ENCODE measurements around the gene PDE9A. TPM values are rescaled to one million over a fixed set of nuclear protein-coding genes. Genes with fewer than 3 reads are reported as not detected.

The PDE9A gene
- total RNA-seq, 1 experiment from 2014 or later, result 8.4 TPM

DNA sequence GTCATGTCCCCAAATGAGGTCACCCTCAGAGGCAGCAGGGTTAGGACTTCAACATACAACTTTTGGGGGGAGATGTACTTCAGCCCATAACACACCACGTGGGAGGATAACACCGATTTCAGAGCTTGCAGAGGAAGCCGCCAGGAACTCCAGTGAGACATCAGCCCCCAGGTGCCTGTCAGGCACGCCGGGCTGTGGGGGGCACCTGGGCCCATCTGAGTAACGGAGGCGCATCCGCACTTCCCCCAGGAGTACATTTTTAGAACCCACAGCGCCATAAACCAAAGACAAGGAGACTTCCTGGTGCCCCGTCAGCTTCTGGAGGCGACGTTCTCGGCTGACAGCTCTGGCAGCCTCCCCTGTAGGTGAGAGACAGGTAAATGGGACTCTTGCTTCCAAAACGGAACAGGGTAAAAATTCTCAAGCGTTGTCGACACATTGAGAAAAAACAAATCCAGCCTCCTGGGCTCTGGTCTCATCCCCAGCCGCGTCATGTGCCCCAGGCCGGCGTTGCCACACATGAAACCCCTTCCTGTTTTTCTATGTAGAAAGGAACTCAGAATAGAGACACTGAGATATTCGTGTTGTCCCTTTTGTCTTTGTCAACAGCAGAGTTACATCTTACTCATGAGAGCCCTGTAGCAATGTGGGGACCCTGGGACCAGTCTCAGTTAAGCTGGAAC is 93.3 kb downstream of the PDE9A start:
- no peak overlapping the region for H3K27ac ChIP-seq
- DNase-seq, result no peak
- H3K27me3 ChIP-seq (ENCODE audit: insufficient read depth, low read depth), result no peaks in the 10 kb centered on the region
- H3K9me3 ChIP-seq (ENCODE audit: insufficient read depth, low read depth), result no peaks in the 10 kb centered on the region
- H3K9me2 ChIP-seq (ENCODE audit: insufficient read depth), result no peaks in the 10 kb centered on the region
- no peaks in the 10 kb centered on the region for H3F3A ChIP-seq (ENCODE audit: insufficient read depth, low read depth)
- no peak overlapping the region for H3K4me2 ChIP-seq
- H3K4me1 ChIP-seq (replicated peaks; ENCODE audit: insufficient read depth), result no peaks in the 10 kb centered on the region
- H3K79me2 ChIP-seq (ENCODE audit: low read depth), result no peaks in the 10 kb centered on the region
- no TSS peak for BruUV-seq (replicated peaks)
- H3K36me3 ChIP-seq (ENCODE audit: low read depth), result no peaks in the 10 kb centered on the region
- H2AFZ ChIP-seq, result no peak overlapping the region
- TF ChIP-seq, protein P1, sequence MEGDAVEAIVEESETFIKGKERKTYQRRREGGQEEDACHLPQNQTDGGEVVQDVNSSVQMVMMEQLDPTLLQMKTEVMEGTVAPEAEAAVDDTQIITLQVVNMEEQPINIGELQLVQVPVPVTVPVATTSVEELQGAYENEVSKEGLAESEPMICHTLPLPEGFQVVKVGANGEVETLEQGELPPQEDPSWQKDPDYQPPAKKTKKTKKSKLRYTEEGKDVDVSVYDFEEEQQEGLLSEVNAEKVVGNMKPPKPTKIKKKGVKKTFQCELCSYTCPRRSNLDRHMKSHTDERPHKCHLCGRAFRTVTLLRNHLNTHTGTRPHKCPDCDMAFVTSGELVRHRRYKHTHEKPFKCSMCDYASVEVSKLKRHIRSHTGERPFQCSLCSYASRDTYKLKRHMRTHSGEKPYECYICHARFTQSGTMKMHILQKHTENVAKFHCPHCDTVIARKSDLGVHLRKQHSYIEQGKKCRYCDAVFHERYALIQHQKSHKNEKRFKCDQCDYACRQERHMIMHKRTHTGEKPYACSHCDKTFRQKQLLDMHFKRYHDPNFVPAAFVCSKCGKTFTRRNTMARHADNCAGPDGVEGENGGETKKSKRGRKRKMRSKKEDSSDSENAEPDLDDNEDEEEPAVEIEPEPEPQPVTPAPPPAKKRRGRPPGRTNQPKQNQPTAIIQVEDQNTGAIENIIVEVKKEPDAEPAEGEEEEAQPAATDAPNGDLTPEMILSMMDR (conservative IDR thresholded peaks at IDR 0.05), result no peak
- no peak for TF ChIP-seq EZH2 (IDR thresholded peaks at IDR 0.05; ENCODE audit: low read depth)
- intact Hi-C loops (cut with micrococcal nuclease; ENCODE audit: unreplicated experiment), result no loop called here
- H3K4me3 ChIP-seq, result no peak overlapping the region
- ChIA-PET POLR2A (ENCODE audit: unreplicated experiment) (no interaction called here), CTCF (no interaction called here)
- H4K20me1 ChIP-seq (ENCODE audit: insufficient read depth), result no peaks in the 10 kb centered on the region

DNA sequence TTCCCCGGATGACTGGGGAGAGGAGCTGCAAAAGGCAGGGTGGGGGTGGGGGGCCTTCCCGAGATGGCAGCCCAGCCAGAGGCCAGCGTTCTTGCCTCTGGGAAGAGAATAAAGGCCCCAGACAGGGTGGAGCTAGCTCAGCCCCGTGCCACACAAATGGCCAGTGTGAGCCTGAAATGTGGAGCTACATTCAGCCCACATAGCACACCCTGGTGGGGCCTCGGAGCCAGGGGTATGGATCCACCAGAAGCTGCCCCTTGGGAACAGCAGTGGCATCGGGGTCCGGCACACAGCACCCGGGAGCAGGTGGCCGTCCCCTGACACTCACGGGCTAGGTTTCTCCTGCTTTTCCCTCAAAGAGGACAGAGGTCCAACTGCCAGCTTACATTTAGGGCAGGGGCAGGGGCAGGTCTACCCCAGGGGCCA is 93.9 kb downstream of the PDE9A start:
- Histone ChIP-seq H3K9me2 (ENCODE audit: insufficient read depth) (no peaks in the 10 kb centered on the region), H3K27ac (no peak overlapping the region), H4K20me1 (ENCODE audit: insufficient read depth) (no peaks in the 10 kb centered on the region), H3K4me2 (no peak overlapping the region), H3K27me3 (ENCODE audit: insufficient read depth, low read depth) (no peaks in the 10 kb centered on the region), H3K4me1 (replicated peaks; ENCODE audit: insufficient read depth) (no peaks in the 10 kb centered on the region), H3K9me3 (ENCODE audit: insufficient read depth, low read depth) (no peaks in the 10 kb centered on the region), H3K36me3 (ENCODE audit: low read depth) (no peaks in the 10 kb centered on the region), H3K79me2 (ENCODE audit: low read depth) (no peaks in the 10 kb centered on the region), H3F3A (ENCODE audit: insufficient read depth, low read depth) (no peaks in the 10 kb centered on the region), H3K4me3 (no peak overlapping the region), H2AFZ (no peak overlapping the region)
- intact Hi-C loops (cut with micrococcal nuclease; ENCODE audit: unreplicated experiment), result no loop called here
- no peak for DNase-seq
- ChIA-PET CTCF (no interaction called here), POLR2A (ENCODE audit: unreplicated experiment) (no interaction called here)
- TF ChIP-seq, protein P1 (conservative IDR thresholded peaks at IDR 0.05), result no peak
- no peak for TF ChIP-seq EZH2 (IDR thresholded peaks at IDR 0.05; ENCODE audit: low read depth)
- no TSS peak for BruUV-seq (replicated peaks)

- Histone ChIP-seq H3K4me2 (no peak overlapping the region), H3K36me3 (ENCODE audit: low read depth) (no peaks in the 10 kb centered on the region), H3K4me1 (replicated peaks; ENCODE audit: insufficient read depth) (no peaks in the 10 kb centered on the region), H4K20me1 (ENCODE audit: insufficient read depth) (no peaks in the 10 kb centered on the region), H3K79me2 (ENCODE audit: low read depth) (no peaks in the 10 kb centered on the region), H3F3A (ENCODE audit: insufficient read depth, low read depth) (no peaks in the 10 kb centered on the region), H3K4me3 (no peak overlapping the region), H3K9me2 (ENCODE audit: insufficient read depth) (no peaks in the 10 kb centered on the region), H3K9me3 (ENCODE audit: insufficient read depth, low read depth) (no peaks in the 10 kb centered on the region), H3K27ac (no peak overlapping the region), H2AFZ (no peak overlapping the region), H3K27me3 (ENCODE audit: insufficient read depth, low read depth) (no peaks in the 10 kb centered on the region)
- POLR2A ChIA-PET (ENCODE audit: unreplicated experiment), result no interaction called here
- intact Hi-C loops (cut with micrococcal nuclease; ENCODE audit: unreplicated experiment), result no loop called here
- no TSS peak for BruUV-seq (replicated peaks)
- DNase-seq, result no peak
- CTCF ChIA-PET, result no interaction called here
- TF ChIP-seq, protein P1 (conservative IDR thresholded peaks at IDR 0.05), result no peak
- no peak for TF ChIP-seq EZH2 (IDR thresholded peaks at IDR 0.05; ENCODE audit: low read depth)
These were observed 94.4 kb downstream of the PDE9A start for GRCh38 chr21:42747746-42748351.
